Psoas muscle (tissue), 8 donors: ENCODE measurements around the gene EEFSEC. TPM values are rescaled to one million over a fixed set of nuclear protein-coding genes. Genes with fewer than 3 reads are reported as not detected.
A peak's percentile ranks its signal among the peaks of the same experiment; 100 is the strongest.

ENCODE experiments used
- ATAC-seq, 4 donors: fragments of 200-7000 bp; cut with Tn5 transposase; one replicate each; pipeline ENCODE4 v1.9.1; 2020; ENCODE audit warnings: moderate library complexity in 3 of 4, mild to moderate bottlenecking in 2 of 4
- DNase-seq, 2 donors: peaks; one replicate each; pipeline ENCODE4 v3.0.0-alpha.2; 2020
- H3K27ac ChIP-seq: fragments of 200-600 bp; one replicate; pipeline ENCODE4 v1.8.0; 2022
- H3K27me3 ChIP-seq, 3 donors: fragments of 200-600 bp in 1 of 3; one replicate each; pipeline versions ENCODE4 v1.6.1 to v1.8.0; 2013 to 2022; ENCODE audit warnings: low read length in 2 of 3, mild to moderate bottlenecking in 2 of 3, moderate library complexity in 1 of 3; ENCODE audit not compliant: insufficient read depth in 3 of 3
- H3K36me3 ChIP-seq, 2 donors: fragments of 200-600 bp in 1 of 2; one replicate each; pipeline versions ENCODE4 v1.6.1 to v1.8.0; 2013 to 2022; ENCODE audit warnings: low read depth in 1 of 2, mild to moderate bottlenecking in 1 of 2, moderate library complexity in 1 of 2; ENCODE audit not compliant: insufficient read depth in 1 of 2
- H3K4me1 ChIP-seq: fragments of 200-600 bp; one replicate; pipeline ENCODE4 v1.8.0; 2022
- H3K4me3 ChIP-seq: fragments of 200-600 bp; one replicate; pipeline ENCODE4 v1.8.0; 2022; ENCODE audit warnings: mild to moderate bottlenecking
- H3K9me3 ChIP-seq: fragments of 200-600 bp; one replicate; pipeline ENCODE4 v1.8.0; 2022
- WGBS, 3 donors: extraction: QIAGEN DNeasy Blood & Tissue Kit; methylation state at CpG; one replicate each; pipeline versions ENCODE4 v1.1.6 to v1.1.7; 2013; 5-methylcytosine and 5-hydroxymethylcytosine counted together
- intact Hi-C, 2 donors: fragments of 100-400 bp; cut with DNase I; formaldehyde crosslinking; loops; one replicate each; pipeline versions ENCODE4 v1.11.0 to v1.14.2; 2022
- polyA plus RNA-seq, 3 donors: library from polyadenylated mRNA; stranded (reverse); fragments of 200-250 nt; gene quantifications; one replicate each; pipeline ENCODE4 v1.2.3, GENCODE V29; 2013
- total RNA-seq, 4 donors: library from RNA; stranded (reverse); fragmentation: NEBNext Ultra II Directional in 2 of 4; extraction: Animal tissue kit (Norgen Biotek cat#: 25700) in 2 of 4; gene quantifications; one replicate each; pipeline versions ENCODE4 v1.2.1 to v1.2.4, GENCODE V29; 2021 to 2023
- TF ChIP-seq, protein P1 (sequence below): fragments of 200-600 bp; IDR thresholded peaks from one replicate; pipeline ENCODE4 v1.8.0; 2022; ENCODE audit warnings: antibody characterized with exemption
- donor health status: healthy with polysubstance abuse.
- donor health status: DM: no; HTN: no; CAD: no; lungs with moderate emphysema.
- donor health status: Bipolar disorder and iron deficiency.
- donor health status: healthy.
- donor health status: DM: yes; HTN: yes; CAD: no.
- donor health status: DM: no; HTN: no; CAD: no.
- donor health status: DM: no; HTN: no; CAD: no.
- donor health status: DM: yes; HTN: yes; CAD: no.

The EEFSEC gene
- total and polyA plus RNA-seq, 7 donors, result 10.7 to 18.9 (median 14.0) TPM

- Histone ChIP-seq H3K27me3 (no peaks in the 10 kb centered on the region), H3K9me3 (no peaks in the 10 kb centered on the region), H3K27ac (peak overlapping the region; percentile 66), H3K36me3 (no peaks in the 10 kb centered on the region), H3K4me3 (no peak overlapping the region), H3K4me1 (peaks cover 63% of the 10 kb centered on the region)
- TF ChIP-seq, protein P1, sequence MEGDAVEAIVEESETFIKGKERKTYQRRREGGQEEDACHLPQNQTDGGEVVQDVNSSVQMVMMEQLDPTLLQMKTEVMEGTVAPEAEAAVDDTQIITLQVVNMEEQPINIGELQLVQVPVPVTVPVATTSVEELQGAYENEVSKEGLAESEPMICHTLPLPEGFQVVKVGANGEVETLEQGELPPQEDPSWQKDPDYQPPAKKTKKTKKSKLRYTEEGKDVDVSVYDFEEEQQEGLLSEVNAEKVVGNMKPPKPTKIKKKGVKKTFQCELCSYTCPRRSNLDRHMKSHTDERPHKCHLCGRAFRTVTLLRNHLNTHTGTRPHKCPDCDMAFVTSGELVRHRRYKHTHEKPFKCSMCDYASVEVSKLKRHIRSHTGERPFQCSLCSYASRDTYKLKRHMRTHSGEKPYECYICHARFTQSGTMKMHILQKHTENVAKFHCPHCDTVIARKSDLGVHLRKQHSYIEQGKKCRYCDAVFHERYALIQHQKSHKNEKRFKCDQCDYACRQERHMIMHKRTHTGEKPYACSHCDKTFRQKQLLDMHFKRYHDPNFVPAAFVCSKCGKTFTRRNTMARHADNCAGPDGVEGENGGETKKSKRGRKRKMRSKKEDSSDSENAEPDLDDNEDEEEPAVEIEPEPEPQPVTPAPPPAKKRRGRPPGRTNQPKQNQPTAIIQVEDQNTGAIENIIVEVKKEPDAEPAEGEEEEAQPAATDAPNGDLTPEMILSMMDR, result no peak
- intact Hi-C loops, result no loop called here
- ATAC-seq (peak; percentile 85 to 88 (median 86)), DNase-seq (no peak)
These were observed 223.2 kb downstream of the EEFSEC start for GRCh38 chr3:128376516-128376915.

- 25 to 32% (median 31%) methylated on average over 10 of the region's 10 CpGs for WGBS, 3 donors
- intact Hi-C loops, result no loop called here
- TF ChIP-seq, protein P1, result no peak
- peak; percentile 59 to 86 for DNase-seq
- H3K27ac ChIP-seq, result peak overlapping the region; percentile 74
- ATAC-seq, result peak; percentile 74 to 79 (median 76)
- H3K27me3 ChIP-seq, result no peaks in the 10 kb centered on the region
- no peaks in the 10 kb centered on the region for H3K9me3 ChIP-seq
- H3K36me3 ChIP-seq, result no peaks in the 10 kb centered on the region
- H3K4me1 ChIP-seq, result peaks cover 85% of the 10 kb centered on the region
- H3K4me3 ChIP-seq, result no peak overlapping the region
These were observed 225.5 kb downstream of the EEFSEC start for GRCh38 chr3:128378631-128379347.

GRCh38 chr3:128379367-128380160, 226.3 kb downstream of the EEFSEC start:
- ATAC-seq (peak in 1 of 4 donors; percentile 15), DNase-seq (no peak)
- Histone ChIP-seq H3K36me3 (no peaks in the 10 kb centered on the region), H3K27ac (no peak overlapping the region), H3K27me3 (no peaks in the 10 kb centered on the region), H3K4me1 (peaks cover 81% of the 10 kb centered on the region), H3K9me3 (no peaks in the 10 kb centered on the region), H3K4me3 (no peak overlapping the region)
- intact Hi-C loops, result no loop called here
- 52 to 64% (median 56%) methylated on average over 12 of the region's 12 CpGs for WGBS, 3 donors
- TF ChIP-seq, protein P1, result no peak

GRCh38 chr3:128380295-128380694, 227.0 kb downstream of the EEFSEC start:
- TF ChIP-seq, protein P1, result no peak
- Histone ChIP-seq H3K36me3 (no peaks in the 10 kb centered on the region), H3K4me1 (peaks cover 79% of the 10 kb centered on the region), H3K9me3 (no peaks in the 10 kb centered on the region), H3K27me3 (no peaks in the 10 kb centered on the region), H3K4me3 (no peak overlapping the region), H3K27ac (no peak overlapping the region)
- DNase-seq (no peak), ATAC-seq (no peak)
- intact Hi-C loops, result no loop called here
- 96 to 98% (median 97%) methylated on average over 5 of the region's 5 CpGs for WGBS, 3 donors
